GM12865 (cell line): ENCODE results near the gene ALDH1A3.

ENCODE experiments used
- DNase-seq: peaks from one replicate; pipeline ENCODE4 v3.0.0; 2010; ENCODE audit warnings: low read depth
- H3K4me3 ChIP-seq: 2 replicates; pipeline ENCODE4 v1.5.1; 2011; ENCODE audit warnings: mild to moderate bottlenecking, low read depth, low read length, control low read depth
- TF ChIP-seq, protein P1 (sequence below): IDR thresholded peaks from 2 replicates; pipeline ENCODE4 v1.5.1; 2011; ENCODE audit warnings: low read length, control low read depth, low read depth, inconsistent platforms; ENCODE audit not compliant: insufficient read depth; ENCODE audit errors: missing control alignments

The ALDH1A3 gene

DNA sequence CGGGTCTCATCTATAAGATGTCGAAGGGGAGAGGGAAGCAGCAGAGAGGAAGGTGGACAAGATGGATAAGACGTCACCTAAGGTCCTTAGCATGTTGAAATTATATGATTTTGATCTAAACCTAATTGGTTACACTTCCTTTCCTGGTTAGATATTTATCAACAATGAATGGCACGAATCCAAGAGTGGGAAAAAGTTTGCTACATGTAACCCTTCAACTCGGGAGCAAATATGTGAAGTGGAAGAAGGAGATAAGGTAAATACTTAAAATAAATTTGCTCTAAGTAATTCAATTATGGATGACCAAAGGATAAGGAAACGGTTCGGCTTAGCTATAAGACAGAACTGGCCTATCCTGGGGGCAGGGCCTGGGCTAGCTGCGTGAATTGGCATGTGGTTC, 5.5 kb downstream of the ALDH1A3 start:
- no peak for DNase-seq
- no peak overlapping the region for H3K4me3 ChIP-seq
- TF ChIP-seq, protein P1, sequence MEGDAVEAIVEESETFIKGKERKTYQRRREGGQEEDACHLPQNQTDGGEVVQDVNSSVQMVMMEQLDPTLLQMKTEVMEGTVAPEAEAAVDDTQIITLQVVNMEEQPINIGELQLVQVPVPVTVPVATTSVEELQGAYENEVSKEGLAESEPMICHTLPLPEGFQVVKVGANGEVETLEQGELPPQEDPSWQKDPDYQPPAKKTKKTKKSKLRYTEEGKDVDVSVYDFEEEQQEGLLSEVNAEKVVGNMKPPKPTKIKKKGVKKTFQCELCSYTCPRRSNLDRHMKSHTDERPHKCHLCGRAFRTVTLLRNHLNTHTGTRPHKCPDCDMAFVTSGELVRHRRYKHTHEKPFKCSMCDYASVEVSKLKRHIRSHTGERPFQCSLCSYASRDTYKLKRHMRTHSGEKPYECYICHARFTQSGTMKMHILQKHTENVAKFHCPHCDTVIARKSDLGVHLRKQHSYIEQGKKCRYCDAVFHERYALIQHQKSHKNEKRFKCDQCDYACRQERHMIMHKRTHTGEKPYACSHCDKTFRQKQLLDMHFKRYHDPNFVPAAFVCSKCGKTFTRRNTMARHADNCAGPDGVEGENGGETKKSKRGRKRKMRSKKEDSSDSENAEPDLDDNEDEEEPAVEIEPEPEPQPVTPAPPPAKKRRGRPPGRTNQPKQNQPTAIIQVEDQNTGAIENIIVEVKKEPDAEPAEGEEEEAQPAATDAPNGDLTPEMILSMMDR, result no peak

- DNase-seq, result no peak
- TF ChIP-seq, protein P1, result no peak
- H3K4me3 ChIP-seq, result no peak overlapping the region
Observed at GRCh38 chr15:100885811-100886210, 6.2 kb downstream of the ALDH1A3 start.

DNA sequence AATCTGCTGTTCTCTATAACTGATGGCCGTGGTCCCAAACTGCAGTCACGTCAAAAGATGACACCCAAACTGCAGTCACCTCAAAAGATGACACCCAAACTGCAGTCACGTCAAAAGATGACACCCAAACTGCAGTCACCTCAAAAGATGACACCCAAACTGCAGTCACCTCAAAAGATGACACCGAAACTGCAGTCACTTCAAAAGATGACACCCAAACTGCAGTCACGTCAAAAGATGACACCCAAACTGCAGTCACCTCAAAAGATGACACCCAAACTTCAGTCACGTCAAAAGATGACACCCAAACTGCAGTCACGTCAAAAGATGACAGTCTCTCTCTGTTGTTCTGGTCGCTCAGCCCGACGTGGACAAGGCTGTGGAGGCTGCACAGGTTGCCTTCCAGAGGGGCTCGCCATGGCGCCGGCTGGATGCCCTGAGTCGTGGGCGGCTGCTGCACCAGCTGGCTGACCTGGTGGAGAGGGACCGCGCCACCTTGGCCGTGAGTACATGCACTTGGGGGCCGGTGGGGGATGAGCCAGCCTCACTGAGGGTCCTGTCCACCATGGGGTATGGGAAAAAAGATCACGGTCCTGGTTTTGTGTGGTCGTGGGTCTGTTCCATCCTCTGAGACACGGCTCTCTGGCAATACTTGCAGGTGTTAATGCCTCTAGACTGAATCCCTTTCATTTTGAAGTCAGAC, 7.7 kb downstream of the ALDH1A3 start:
- no peak overlapping the region for H3K4me3 ChIP-seq
- DNase-seq, result no peak
- TF ChIP-seq, protein P1, result no peak

- H3K4me3 ChIP-seq, result no peak overlapping the region
- TF ChIP-seq, protein P1, result no peak
- DNase-seq, result no peak
Observed at GRCh38 chr15:100889385-100890050, 9.9 kb downstream of the ALDH1A3 start.

GRCh38 chr15:100890051-100890720, 10.6 kb downstream of the ALDH1A3 start:
- H3K4me3 ChIP-seq, result no peak overlapping the region
- TF ChIP-seq, protein P1, result no peak
- DNase-seq, result no peak

- DNase-seq, result no peak
- TF ChIP-seq, protein P1, result no peak
- H3K4me3 ChIP-seq, result no peak overlapping the region
Observed at GRCh38 chr15:100890850-100891249, 11.2 kb downstream of the ALDH1A3 start.
